Measurements from ENCODE around the gene GGTA1.

- no peak for TF ChIP-seq CTCF (IDR thresholded peaks at IDR 0.05)
- TF ChIP-seq POLR2A (IDR thresholded peaks at IDR 0.05), result no peak
Measured at GRCh38 chr9:121478816-121479676, 20.6 kb downstream of the GGTA1 start.
